ENCODE measurements around the gene PTPRG.

Gene PTPRG

GRCh38 chr3:62220616-62221015 lies 659.2 kb downstream of the PTPRG start:
- H3K36me3 ChIP-seq (ENCODE audit: insufficient read depth) = no peaks in the 10 kb centered on the region
- no peak overlapping the region for H3K4me3 ChIP-seq (IDR thresholded peaks at IDR 0.05; ENCODE audit: insufficient read depth, low read depth, low read length)
- no peak overlapping the region for H3K9ac ChIP-seq
- H3K79me2 ChIP-seq (ENCODE audit: insufficient read depth, low read depth) = no peaks in the 10 kb centered on the region
- no peak overlapping the region for H3K4me2 ChIP-seq
- no peak for TF ChIP-seq CTCF (conservative IDR thresholded peaks at IDR 0.05; ENCODE audit: low read depth, low read length)
- no peaks in the 10 kb centered on the region for H3K27me3 ChIP-seq (ENCODE audit: insufficient read depth, low read depth)
- no peak overlapping the region for H2AFZ ChIP-seq (ENCODE audit: low read depth)
- no peaks in the 10 kb centered on the region for H4K20me1 ChIP-seq (ENCODE audit: insufficient read depth)
- H3K4me1 ChIP-seq (ENCODE audit: low read depth, poor library complexity, severe bottlenecking) = no peaks in the 10 kb centered on the region
- H3K27ac ChIP-seq = no peak overlapping the region

GRCh38 chr3:62225051-62225450 lies 663.7 kb downstream of the PTPRG start:
- no peak overlapping the region for H3K9ac ChIP-seq
- H2AFZ ChIP-seq (ENCODE audit: low read depth) = no peak overlapping the region
- H3K79me2 ChIP-seq (ENCODE audit: insufficient read depth, low read depth) = no peaks in the 10 kb centered on the region
- H3K27me3 ChIP-seq (ENCODE audit: insufficient read depth, low read depth) = no peaks in the 10 kb centered on the region
- H3K4me2 ChIP-seq = no peak overlapping the region
- H3K4me1 ChIP-seq (ENCODE audit: low read depth, poor library complexity, severe bottlenecking) = no peaks in the 10 kb centered on the region
- no peak overlapping the region for H3K4me3 ChIP-seq (IDR thresholded peaks at IDR 0.05; ENCODE audit: insufficient read depth, low read depth, low read length)
- no peaks in the 10 kb centered on the region for H4K20me1 ChIP-seq (ENCODE audit: insufficient read depth)
- no peaks in the 10 kb centered on the region for H3K36me3 ChIP-seq (ENCODE audit: insufficient read depth)
- no peak overlapping the region for H3K27ac ChIP-seq
- no peak for TF ChIP-seq CTCF (conservative IDR thresholded peaks at IDR 0.05; ENCODE audit: low read depth, low read length)

DNA sequence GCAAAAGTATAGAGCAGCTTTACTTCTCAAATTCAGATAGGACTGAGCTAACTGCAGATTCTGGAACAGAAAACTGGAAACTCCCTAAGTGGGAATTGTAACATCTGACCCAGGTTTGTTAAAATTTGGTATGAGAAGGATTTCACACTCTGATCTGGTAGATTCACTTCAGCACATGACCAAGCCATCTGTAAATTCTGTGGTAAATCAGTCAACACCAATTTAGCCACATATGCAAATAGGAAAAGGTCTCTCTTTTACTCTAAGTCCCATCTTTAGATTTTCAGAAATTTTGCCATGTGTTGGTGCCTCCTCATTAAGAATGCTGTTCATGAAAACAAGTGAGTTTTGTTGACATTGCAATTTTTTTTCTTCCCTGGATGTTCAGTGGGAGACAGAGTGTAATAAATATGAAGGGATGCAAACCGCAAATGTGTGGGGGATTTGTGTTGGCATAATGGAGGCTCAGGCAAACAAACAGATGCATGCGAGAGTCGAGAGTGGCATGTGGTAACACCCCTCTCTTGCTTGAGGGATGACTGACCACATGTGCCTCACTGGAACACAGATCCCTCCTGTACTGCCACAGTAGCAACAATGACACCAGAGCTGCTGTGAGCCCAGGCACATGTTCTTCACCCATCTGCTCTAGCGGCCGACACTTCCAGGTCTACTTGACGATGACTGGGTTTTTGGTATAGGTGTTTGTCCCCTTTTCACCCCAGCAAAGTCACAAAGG lies 665.4 kb downstream of the PTPRG start:
- no peak overlapping the region for H2AFZ ChIP-seq (ENCODE audit: low read depth)
- H3K9ac ChIP-seq = no peak overlapping the region
- H3K79me2 ChIP-seq (ENCODE audit: insufficient read depth, low read depth) = no peaks in the 10 kb centered on the region
- H3K4me2 ChIP-seq = no peak overlapping the region
- no peak overlapping the region for H3K27ac ChIP-seq
- no peaks in the 10 kb centered on the region for H4K20me1 ChIP-seq (ENCODE audit: insufficient read depth)
- no peak for TF ChIP-seq CTCF (conservative IDR thresholded peaks at IDR 0.05; ENCODE audit: low read depth, low read length)
- no peaks in the 10 kb centered on the region for H3K4me1 ChIP-seq (ENCODE audit: low read depth, poor library complexity, severe bottlenecking)
- H3K4me3 ChIP-seq (IDR thresholded peaks at IDR 0.05; ENCODE audit: insufficient read depth, low read depth, low read length) = no peak overlapping the region
- no peaks in the 10 kb centered on the region for H3K27me3 ChIP-seq (ENCODE audit: insufficient read depth, low read depth)
- no peaks in the 10 kb centered on the region for H3K36me3 ChIP-seq (ENCODE audit: insufficient read depth)

- Histone ChIP-seq H3K79me2 (ENCODE audit: insufficient read depth, low read depth) (no peaks in the 10 kb centered on the region), H3K36me3 (ENCODE audit: insufficient read depth) (no peaks in the 10 kb centered on the region), H3K27me3 (ENCODE audit: insufficient read depth, low read depth) (no peaks in the 10 kb centered on the region), H3K4me2 (no peak overlapping the region), H3K4me3 (IDR thresholded peaks at IDR 0.05; ENCODE audit: insufficient read depth, low read depth, low read length) (no peak overlapping the region), H3K9ac (no peak overlapping the region), H3K4me1 (ENCODE audit: low read depth, poor library complexity, severe bottlenecking) (no peaks in the 10 kb centered on the region), H4K20me1 (ENCODE audit: insufficient read depth) (no peaks in the 10 kb centered on the region), H2AFZ (ENCODE audit: low read depth) (no peak overlapping the region), H3K27ac (no peak overlapping the region)
- TF ChIP-seq CTCF (conservative IDR thresholded peaks at IDR 0.05; ENCODE audit: low read depth, low read length) = no peak
Observed at GRCh38 chr3:62228467-62228866, 667.1 kb downstream of the PTPRG start.
